CD4-positive, alpha-beta T cell treated with Interleukin-15 for 1 hour (primary cell): ENCODE data around the gene CSTF3.

Experiments
- DNase-seq: peaks from one replicate; pipeline ENCODE4 v3.0.0-alpha.2; 2020

The CSTF3 gene

GRCh38 chr11:33040033-33040861, 121.0 kb downstream of the CSTF3 start:
- peak; percentile 43 for DNase-seq

- peak; percentile 78 for DNase-seq
These were observed 121.8 kb downstream of the CSTF3 start, which contains the start of gene TCP11L1 for GRCh38 chr11:33039274-33040032. TCP11L1 (plus strand) TSS chr11:33039572; CDS start chr11:33043774, 4,202 bp downstream.

- DNase-seq = no peak
These were observed 126.3 kb downstream of the CSTF3 start for GRCh38 chr11:33035011-33035410.
